HG02870 (cell line): ENCODE measurements around the gene CLBA1.

ENCODE experiments used
- ATAC-seq: cut with Tn5 transposase; IDR thresholded peaks from one replicate; pipeline ENCODE4 v1.9.1; 2021; ENCODE audit warnings: mild to moderate bottlenecking, moderate library complexity; ENCODE audit not compliant: unreplicated experiment

CLBA1 gene

GRCh38 chr14:104968541-104969401 lies 16.8 kb upstream of the CLBA1 start:
- no peak for ATAC-seq

GRCh38 chr14:104969741-104970230 lies 15.8 kb upstream of the CLBA1 start:
- ATAC-seq = no peak

GRCh38 chr14:104970231-104971068 lies 15.1 kb upstream of the CLBA1 start:
- no peak for ATAC-seq

GRCh38 chr14:104971447-104972240 lies 13.9 kb upstream of the CLBA1 start:
- no peak for ATAC-seq

GRCh38 chr14:104972301-104973134 lies 13.1 kb upstream of the CLBA1 start:
- no peak for ATAC-seq

- ATAC-seq = no peak
These were observed 12.5 kb upstream of the CLBA1 start for GRCh38 chr14:104973135-104973384.

GRCh38 chr14:104973385-104974145 lies 12.0 kb upstream of the CLBA1 start:
- no peak for ATAC-seq

- ATAC-seq = no peak
These were observed 11.4 kb upstream of the CLBA1 start for GRCh38 chr14:104974146-104974541.

GRCh38 chr14:104974665-104975390 lies 10.8 kb upstream of the CLBA1 start:
- ATAC-seq = no peak

GRCh38 chr14:104975481-104976197 lies 9.9 kb upstream of the CLBA1 start:
- ATAC-seq = no peak

- ATAC-seq = no peak
These were observed 9.2 kb upstream of the CLBA1 start for GRCh38 chr14:104976198-104977007.

GRCh38 chr14:104977008-104977680 lies 8.4 kb upstream of the CLBA1 start:
- no peak for ATAC-seq

GRCh38 chr14:104977681-104978653 lies 7.6 kb upstream of the CLBA1 start, which contains the start of gene AHNAK2:
Gene AHNAK2 (minus strand): TSS chr14:104978374. CDS start chr14:104978237, 137 bp downstream.
- ATAC-seq = no peak

GRCh38 chr14:104978746-104979691 lies 6.6 kb upstream of the CLBA1 start:
- ATAC-seq = no peak
